ENCODE data around the gene MOCS3. TPM values are rescaled to one million over a fixed set of nuclear protein-coding genes. Genes with fewer than 3 reads are reported as not detected.
A peak's percentile ranks its signal among the peaks of the same experiment; 100 is the strongest.

The MOCS3 gene
- total and polyA plus RNA-seq, 7 experiments from 2014 or later: 2.5 to 8.9 (median 5.2) TPM

DNA sequence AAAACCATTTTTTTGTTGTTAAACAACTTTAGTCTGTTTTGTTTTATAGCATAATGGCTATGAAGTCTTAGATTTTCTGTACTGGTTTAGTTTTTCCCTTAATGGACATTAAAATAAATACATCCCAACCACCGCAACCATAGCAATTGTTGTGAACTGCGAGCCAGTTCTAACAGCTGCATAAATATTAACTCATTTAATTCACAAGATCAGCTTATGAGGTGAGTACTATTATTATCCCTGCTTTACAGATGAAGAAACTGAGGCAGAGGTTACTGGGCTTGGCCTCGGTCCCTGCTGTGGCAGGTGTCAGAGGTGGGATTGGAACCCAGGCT, 23.1 kb downstream of the MOCS3 start:
- POLR2A ChIA-PET: no interaction called here
- intact Hi-C loops (cut with micrococcal nuclease): loop anchor here (1.0 to 5.0 kb wide), 2 partner anchors 187 to 641 kb away; no protein-coding TSS in a partner anchor
- no peak for ATAC-seq

DNA sequence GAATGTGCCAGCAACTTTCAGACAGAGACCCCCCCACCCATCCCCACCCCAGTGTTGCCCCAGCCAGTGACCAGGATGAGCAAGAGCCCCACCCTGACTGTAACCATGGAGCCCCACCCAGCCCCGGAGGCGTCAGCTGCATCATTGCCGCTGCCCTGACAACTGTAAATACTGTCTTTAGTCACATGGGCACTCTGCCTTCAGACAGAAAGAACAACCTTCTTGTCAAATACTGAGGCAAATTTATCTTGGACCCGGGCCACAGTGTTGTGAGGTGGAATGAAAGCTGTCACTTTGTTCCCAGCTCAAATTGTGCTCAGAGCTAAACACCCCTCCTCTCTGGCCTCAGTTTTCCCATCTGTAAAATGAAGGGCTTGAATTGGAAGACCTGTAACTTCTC, 23.7 kb downstream of the MOCS3 start:
- ATAC-seq (peak; percentile 51), DNase-seq (no peak)
- Mint-ChIP-seq H3K4me3 (no peak overlapping the region), H3K4me1 (peaks cover 0 to 9% (median 4%) of the 10 kb centered on the region in 7 donors), H3K9me3 (no peaks in the 10 kb centered on the region), H3K27me3 (peaks cover 29 to 53% (median 40%) of the 10 kb centered on the region in 5 donors), H3K36me3 (no peaks in the 10 kb centered on the region), H3K27ac (no peak overlapping the region)
- H3K27me3 ChIP-seq (ENCODE audit: control insufficient read depth in 2 of 2, insufficient read depth in 2 of 2, low read length in 2 of 2): peaks cover 0 to 3% of the 10 kb centered on the region in 2 donors
- POLR2A ChIA-PET: no interaction called here
- H3K4me3 ChIP-seq (ENCODE audit: low read length): no peak overlapping the region
- intact Hi-C loops (cut with micrococcal nuclease): loop anchor here in 1 of 2 donors (5.0 kb wide), 1 partner anchor 640 kb away; no protein-coding TSS in a partner anchor
- H3K36me3 ChIP-seq (ENCODE audit: control insufficient read depth in 2 of 3, insufficient read depth in 3 of 3, low read length in 3 of 3): no peaks in the 10 kb centered on the region
- CTCF ChIA-PET: interaction anchor here (0.8 to 1.5 kb wide), 3 partner anchors 8 to 324 kb away, joined by 3 to 6 read pairs (median 3); no protein-coding TSS in a partner anchor
- no peak overlapping the region for H3K27ac ChIP-seq (ENCODE audit: low read depth, low read length)
- no peaks in the 10 kb centered on the region for H3K9me3 ChIP-seq (ENCODE audit: control insufficient read depth in 2 of 3, low read length in 3 of 3)
- H3K4me1 ChIP-seq (ENCODE audit: control insufficient read depth in 2 of 2, insufficient read depth in 2 of 2, low read length in 2 of 2): peaks cover 0 to 5% of the 10 kb centered on the region in 2 donors

More for the DNA sequence above, 23.1 kb downstream of the MOCS3 start:
- H3K36me3 ChIP-seq (ENCODE audit: control insufficient read depth in 2 of 3, insufficient read depth in 3 of 3, low read length in 3 of 3): no peaks in the 10 kb centered on the region
- peak overlapping the region in 1 of 10 donors; percentile 34 for H3K4me3 Mint-ChIP-seq
- peaks cover 0 to 9% (median 4%) of the 10 kb centered on the region in 7 donors for H3K4me1 Mint-ChIP-seq
- no peaks in the 10 kb centered on the region for H3K9me3 ChIP-seq (ENCODE audit: control insufficient read depth in 2 of 3, low read length in 3 of 3)
- H3K27ac ChIP-seq (ENCODE audit: low read depth, low read length): no peak overlapping the region
- peaks cover 0 to 3% of the 10 kb centered on the region in 2 donors for H3K27me3 ChIP-seq (ENCODE audit: control insufficient read depth in 2 of 2, insufficient read depth in 2 of 2, low read length in 2 of 2)
- no peaks in the 10 kb centered on the region for H3K9me3 Mint-ChIP-seq
- peaks cover 25 to 53% (median 36%) of the 10 kb centered on the region in 5 donors for H3K27me3 Mint-ChIP-seq
- no peaks in the 10 kb centered on the region for H3K36me3 Mint-ChIP-seq
- CTCF ChIA-PET: interaction anchor here (0.6 to 1.5 kb wide), 6 partner anchors 8 to 324 kb away, joined by 3 to 11 read pairs (median 4); no protein-coding TSS in a partner anchor
- no peak for DNase-seq
- H3K27ac Mint-ChIP-seq: no peak overlapping the region
- peaks cover 0 to 5% of the 10 kb centered on the region in 2 donors for H3K4me1 ChIP-seq (ENCODE audit: control insufficient read depth in 2 of 2, insufficient read depth in 2 of 2, low read length in 2 of 2)
- no peak overlapping the region for H3K4me3 ChIP-seq (ENCODE audit: low read length)

DNA sequence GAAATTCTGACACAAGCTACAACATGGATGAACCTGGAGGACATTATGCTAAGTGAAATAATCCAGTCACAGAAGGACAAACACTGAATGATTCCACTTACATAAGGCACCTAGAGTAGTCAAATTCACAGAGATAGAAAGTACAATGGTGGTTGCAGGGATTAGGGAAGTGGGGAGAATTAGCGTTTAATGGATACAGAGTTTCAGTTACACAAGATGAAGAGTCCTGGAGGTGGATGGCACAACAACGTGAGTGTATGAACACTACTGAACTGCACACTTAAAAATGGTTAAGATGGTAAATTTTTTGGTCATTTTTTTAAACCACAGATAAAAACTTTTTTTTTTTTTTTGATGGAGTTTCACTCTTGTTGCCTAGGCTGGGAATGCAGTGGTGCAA, 24.7 kb downstream of the MOCS3 start:
- POLR2A ChIA-PET: no interaction called here
- H3K4me1 ChIP-seq (ENCODE audit: control insufficient read depth in 2 of 2, insufficient read depth in 2 of 2, low read length in 2 of 2): peaks cover 0 to 5% of the 10 kb centered on the region in 2 donors
- H3K9me3 Mint-ChIP-seq: no peaks in the 10 kb centered on the region
- peaks cover 0 to 15% (median 4%) of the 10 kb centered on the region in 7 donors for H3K4me1 Mint-ChIP-seq
- no peak overlapping the region for H3K4me3 ChIP-seq (ENCODE audit: low read length)
- no peak for DNase-seq
- no peaks in the 10 kb centered on the region for H3K36me3 Mint-ChIP-seq
- H3K27ac Mint-ChIP-seq: no peak overlapping the region
- no peak overlapping the region for H3K4me3 Mint-ChIP-seq
- peaks cover 34 to 52% (median 40%) of the 10 kb centered on the region in 5 donors for H3K27me3 Mint-ChIP-seq
- no peak overlapping the region for H3K27ac ChIP-seq (ENCODE audit: low read depth, low read length)
- H3K36me3 ChIP-seq (ENCODE audit: control insufficient read depth in 2 of 3, insufficient read depth in 3 of 3, low read length in 3 of 3): no peaks in the 10 kb centered on the region
- intact Hi-C loops (cut with micrococcal nuclease): loop anchor here in 1 of 2 donors (5.0 kb wide), 1 partner anchor 639 kb away; no protein-coding TSS in a partner anchor
- H3K27me3 ChIP-seq (ENCODE audit: control insufficient read depth in 2 of 2, insufficient read depth in 2 of 2, low read length in 2 of 2): peaks cover 0 to 3% of the 10 kb centered on the region in 2 donors
- CTCF ChIA-PET: interaction anchor here (0.6 to 0.7 kb wide), 2 partner anchors 17 to 192 kb away, joined by 3 read pairs; no protein-coding TSS in a partner anchor
- H3K9me3 ChIP-seq (ENCODE audit: control insufficient read depth in 2 of 3, low read length in 3 of 3): no peaks in the 10 kb centered on the region
- no peak for ATAC-seq

DNA sequence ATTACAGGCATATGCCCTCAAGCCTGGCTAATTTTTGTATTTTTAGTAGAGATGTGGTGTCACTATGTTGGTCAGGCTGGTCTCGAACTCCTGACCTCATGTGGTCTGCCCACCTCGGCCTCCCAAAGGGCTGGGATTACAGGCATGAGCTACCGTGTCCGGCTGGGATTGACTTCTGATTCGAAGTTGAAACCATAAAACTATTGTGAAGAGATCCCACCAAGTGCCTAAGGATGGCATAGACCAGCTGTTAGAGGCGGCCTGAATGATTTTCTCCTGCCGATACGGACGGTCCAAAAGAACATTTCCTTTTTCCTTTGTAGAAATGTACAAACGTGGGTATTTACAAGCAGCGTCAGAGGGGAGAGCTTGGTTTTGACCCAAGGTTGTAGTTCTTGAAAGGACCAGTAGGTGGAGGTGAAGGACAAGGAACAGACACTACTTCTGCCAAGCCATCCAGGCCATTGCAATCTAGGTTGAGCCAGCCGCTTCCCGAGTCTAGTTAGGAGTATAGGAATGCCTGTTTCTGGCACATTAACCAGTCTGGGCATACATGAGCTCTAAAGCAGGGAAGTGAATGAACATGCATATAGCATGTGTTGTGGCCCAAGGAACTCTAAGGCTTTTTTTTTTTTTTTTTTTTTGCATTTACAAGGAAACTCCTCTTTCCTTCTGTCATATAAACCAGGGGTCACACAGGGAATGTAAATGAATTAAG, 29.0 kb downstream of the MOCS3 start:
- peaks cover 0 to 3% of the 10 kb centered on the region in 2 donors for H3K27me3 ChIP-seq (ENCODE audit: control insufficient read depth in 2 of 2, insufficient read depth in 2 of 2, low read length in 2 of 2)
- H3K4me3 Mint-ChIP-seq: no peak overlapping the region
- H3K27me3 Mint-ChIP-seq: peaks cover 19 to 32% (median 26%) of the 10 kb centered on the region in 5 donors
- peaks cover 0 to 6% (median 0%) of the 10 kb centered on the region in 7 donors for H3K4me1 Mint-ChIP-seq
- CTCF ChIA-PET: interaction anchor here (0.5 to 1.7 kb wide), 19 partner anchors 11 to 1388 kb away, joined by 3 to 13 read pairs (median 4); partner anchors contain the start of gene BCAS4
- POLR2A ChIA-PET: interaction anchor here (0.9 to 1.3 kb wide), 2 partner anchors 64 to 197 kb away, joined by 3 read pairs; no protein-coding TSS in a partner anchor
- no peak overlapping the region for H3K27ac ChIP-seq (ENCODE audit: low read depth, low read length)
- peak overlapping the region in 1 of 9 donors; percentile 43 for H3K27ac Mint-ChIP-seq
- H3K36me3 Mint-ChIP-seq: no peaks in the 10 kb centered on the region
- no peaks in the 10 kb centered on the region for H3K9me3 Mint-ChIP-seq
- no peaks in the 10 kb centered on the region for H3K36me3 ChIP-seq (ENCODE audit: control insufficient read depth in 2 of 3, insufficient read depth in 3 of 3, low read length in 3 of 3)
- DNase-seq (peak; percentile 23 to 77 (median 66)), ATAC-seq (peak; percentile 92)
- H3K4me3 ChIP-seq (ENCODE audit: low read length): no peak overlapping the region
- no peaks in the 10 kb centered on the region for H3K4me1 ChIP-seq (ENCODE audit: control insufficient read depth in 2 of 2, insufficient read depth in 2 of 2, low read length in 2 of 2)
- H3K9me3 ChIP-seq (ENCODE audit: control insufficient read depth in 2 of 3, low read length in 3 of 3): no peaks in the 10 kb centered on the region
- intact Hi-C loops (cut with micrococcal nuclease): loop anchor here (1.0 to 2.0 kb wide), 5 partner anchors 193 to 608 kb away; partner anchors contain the start of gene BCAS4 (in 1 of the 2)

DNA sequence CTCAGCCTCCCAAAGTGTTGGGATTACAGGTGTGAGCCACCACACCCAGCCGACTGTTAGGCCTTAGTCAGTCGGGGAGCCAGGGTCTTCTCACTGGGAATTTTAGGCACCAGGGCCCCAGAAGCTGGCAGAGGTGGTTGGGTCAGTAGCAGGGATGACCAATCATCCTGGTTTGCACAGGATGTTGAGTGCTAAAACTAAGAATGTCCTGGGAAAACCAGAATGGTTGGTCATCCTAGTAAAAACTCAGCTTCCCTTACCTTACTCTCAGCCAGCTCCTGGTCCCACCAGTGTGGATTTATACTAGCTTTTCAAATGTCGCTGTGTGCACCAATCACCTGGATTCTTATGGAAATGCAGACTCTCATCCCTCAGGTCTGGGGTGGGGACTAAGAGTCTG, 32.5 kb downstream of the MOCS3 start:
- no peaks in the 10 kb centered on the region for H3K27me3 ChIP-seq (ENCODE audit: control insufficient read depth in 2 of 2, insufficient read depth in 2 of 2, low read length in 2 of 2)
- no peaks in the 10 kb centered on the region for H3K4me1 ChIP-seq (ENCODE audit: control insufficient read depth in 2 of 2, insufficient read depth in 2 of 2, low read length in 2 of 2)
- H3K4me3 ChIP-seq (ENCODE audit: low read length): no peak overlapping the region
- no peaks in the 10 kb centered on the region for H3K36me3 ChIP-seq (ENCODE audit: control insufficient read depth in 2 of 3, insufficient read depth in 3 of 3, low read length in 3 of 3)
- ChIA-PET CTCF (interaction anchor here (1.4 kb wide), 1 partner anchor 9 kb away, joined by 6 read pairs; no protein-coding TSS in a partner anchor), POLR2A (no interaction called here)
- no peak overlapping the region for H3K27ac Mint-ChIP-seq
- intact Hi-C loops (cut with micrococcal nuclease): no loop called here
- ATAC-seq (no peak), DNase-seq (no peak)
- H3K4me3 Mint-ChIP-seq: no peak overlapping the region
- H3K36me3 Mint-ChIP-seq: no peaks in the 10 kb centered on the region
- H3K9me3 ChIP-seq (ENCODE audit: control insufficient read depth in 2 of 3, low read length in 3 of 3): no peaks in the 10 kb centered on the region
- H3K27me3 Mint-ChIP-seq: peaks cover 5 to 16% (median 10%) of the 10 kb centered on the region in 5 donors
- peaks cover 0 to 11% (median 0%) of the 10 kb centered on the region in 7 donors for H3K4me1 Mint-ChIP-seq
- H3K9me3 Mint-ChIP-seq: peaks cover 0 to 3% (median 0%) of the 10 kb centered on the region in 11 donors
- H3K27ac ChIP-seq (ENCODE audit: low read depth, low read length): no peak overlapping the region

DNA sequence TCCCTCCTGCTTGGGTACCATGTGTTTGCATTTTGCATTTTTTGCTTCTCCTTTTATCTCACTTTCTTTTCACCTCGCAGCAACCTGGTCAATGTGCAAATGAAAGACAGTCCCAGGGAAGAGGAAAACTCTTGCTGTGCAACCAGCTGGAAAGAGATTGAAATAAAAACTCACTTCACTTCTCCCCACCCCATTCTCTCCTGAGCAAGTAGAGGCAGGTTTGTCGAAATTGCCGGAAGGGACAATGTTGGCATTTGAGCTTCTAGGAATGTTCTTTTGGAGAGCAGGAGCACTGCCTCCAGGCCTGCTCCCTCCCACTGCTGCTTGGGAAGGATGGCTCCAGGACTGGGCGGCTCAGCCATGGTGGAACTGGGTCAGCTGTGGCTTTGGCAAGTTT, 33.7 kb downstream of the MOCS3 start:
- no peak for ATAC-seq
- Mint-ChIP-seq H3K9me3 (peaks cover 0 to 3% (median 0%) of the 10 kb centered on the region in 11 donors), H3K4me1 (peaks cover 0 to 11% (median 0%) of the 10 kb centered on the region in 7 donors), H3K36me3 (no peaks in the 10 kb centered on the region), H3K27me3 (peaks cover 0 to 8% (median 0%) of the 10 kb centered on the region in 5 donors), H3K27ac (no peak overlapping the region), H3K4me3 (peak overlapping the region in 1 of 10 donors; percentile 51)
- intact Hi-C loops (cut with micrococcal nuclease): no loop called here
- DNase-seq: no peak
- Histone ChIP-seq H3K27me3 (ENCODE audit: control insufficient read depth in 2 of 2, insufficient read depth in 2 of 2, low read length in 2 of 2) (no peaks in the 10 kb centered on the region), H3K4me3 (ENCODE audit: low read length) (no peak overlapping the region), H3K36me3 (ENCODE audit: control insufficient read depth in 2 of 3, insufficient read depth in 3 of 3, low read length in 3 of 3) (no peaks in the 10 kb centered on the region), H3K9me3 (ENCODE audit: control insufficient read depth in 2 of 3, low read length in 3 of 3) (no peaks in the 10 kb centered on the region), H3K4me1 (ENCODE audit: control insufficient read depth in 2 of 2, insufficient read depth in 2 of 2, low read length in 2 of 2) (no peaks in the 10 kb centered on the region), H3K27ac (ENCODE audit: low read depth, low read length) (no peak overlapping the region)
- CTCF ChIA-PET: interaction anchor here (0.8 to 1.4 kb wide), 2 partner anchors 11 to 314 kb away, joined by 3 to 5 read pairs; no protein-coding TSS in a partner anchor
- POLR2A ChIA-PET: no interaction called here
